Endometrium (tissue), 2 donors: Measurements from ENCODE around the gene HOXD13.

Experiments used
- FAIRE-seq: peaks from 2 replicates; lab custom pipeline; 2012; peaks lifted over from hg19 to GRCh38; lab: Jason Lieb, UNC
- donor health status: control.
- donor health status: control.

Gene HOXD13

GRCh38 chr2:176106581-176107539, 14.3 kb downstream of the HOXD13 start, which contains the start of gene HOXD11:
Gene HOXD11, plus strand, starts transcription at chr2:176107280. Its CDS starts 76 bp downstream, at chr2:176107356.
- no peak for FAIRE-seq

- FAIRE-seq = no peak
Observed at GRCh38 chr2:176107731-176108181, 15.2 kb downstream of the HOXD13 start.

GRCh38 chr2:176109192-176109901, 16.8 kb downstream of the HOXD13 start:
- no peak for FAIRE-seq

- no peak for FAIRE-seq
Observed at GRCh38 chr2:176109946-176110345, 17.4 kb downstream of the HOXD13 start.

GRCh38 chr2:176110415-176111308, 18.1 kb downstream of the HOXD13 start:
- FAIRE-seq = no peak

GRCh38 chr2:176111309-176111663, 18.8 kb downstream of the HOXD13 start:
- FAIRE-seq = peak; percentile 74

- no peak for FAIRE-seq
Observed at GRCh38 chr2:176111846-176112374, 19.4 kb downstream of the HOXD13 start.

- FAIRE-seq = no peak
Observed at GRCh38 chr2:176112375-176113302, 20.1 kb downstream of the HOXD13 start.

GRCh38 chr2:176114120-176114929, 21.8 kb downstream of the HOXD13 start:
- no peak for FAIRE-seq

GRCh38 chr2:176114930-176115625, 22.6 kb downstream of the HOXD13 start:
- FAIRE-seq = no peak

GRCh38 chr2:176115883-176116813, 23.6 kb downstream of the HOXD13 start, which contains the start of gene HOXD10:
Gene HOXD10, plus strand, starts transcription at chr2:176116778. Its CDS starts 56 bp downstream, at chr2:176116834.
- no peak for FAIRE-seq

GRCh38 chr2:176117162-176117822, 24.8 kb downstream of the HOXD13 start:
- no peak for FAIRE-seq

GRCh38 chr2:176117823-176118371, 25.4 kb downstream of the HOXD13 start:
- no peak for FAIRE-seq

- FAIRE-seq = peak; percentile 64
Observed at GRCh38 chr2:176118601-176119339, 26.2 kb downstream of the HOXD13 start.

- no peak for FAIRE-seq
Observed at GRCh38 chr2:176120364-176121189, 28.1 kb downstream of the HOXD13 start.
